ENCODE results near the gene CPA1. TPM values are rescaled to one million over a fixed set of nuclear protein-coding genes. Genes with fewer than 3 reads are reported as not detected.
A peak's percentile ranks its signal among the peaks of the same experiment; 100 is the strongest.

CPA1 gene
- total and polyA plus RNA-seq, 10 of the 15 experiments (the other 5 are each of a cell fraction or from before 2014, with no cell fraction given) = 8.0 TPM; not detected in 9

DNA sequence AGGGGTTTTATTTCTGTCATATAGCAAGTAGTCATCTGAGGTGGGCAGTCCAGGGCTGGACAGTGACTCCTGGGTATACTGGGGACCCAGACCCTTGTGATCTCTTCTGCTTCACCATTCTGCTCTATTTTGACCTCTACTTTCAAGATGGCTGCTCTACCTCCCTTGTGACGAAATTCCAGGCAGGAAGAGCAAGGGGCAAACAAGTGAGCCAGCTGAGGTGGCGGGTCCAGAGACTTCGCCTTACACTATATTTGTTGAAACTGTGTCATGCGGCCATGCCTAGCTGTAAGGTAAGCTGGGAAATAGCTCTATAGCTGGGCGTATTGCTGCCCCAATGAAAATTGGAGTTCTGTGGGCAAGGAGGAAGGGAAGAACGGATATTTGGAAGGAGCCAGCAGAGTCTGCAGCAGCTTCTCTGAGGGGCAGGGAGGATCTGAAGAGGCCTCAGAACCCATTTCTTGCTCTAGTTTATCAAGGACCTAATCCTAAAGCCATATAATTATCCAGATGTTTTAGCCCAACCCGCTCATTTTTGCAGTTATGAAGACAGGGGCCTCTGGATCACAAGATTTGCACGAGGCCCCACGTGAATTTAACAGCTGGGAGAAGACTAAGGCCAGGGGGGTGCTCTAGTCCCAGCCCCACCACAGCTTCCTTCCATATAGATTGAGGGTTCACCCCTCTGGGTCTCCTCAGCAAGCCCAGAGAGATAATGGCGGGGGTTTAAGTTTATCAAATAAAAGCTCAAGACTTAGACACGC is 7.7 kb upstream of the CPA1 start:
- SMC1A ChIA-PET (ENCODE audit: uncharacterized antibody, unreplicated experiment) = no interaction called here
- RAD21 ChIA-PET (ENCODE audit: unreplicated experiment) = interaction anchor here (0.7 kb wide), 1 partner anchor 301 kb away, joined by 3 read pairs; no protein-coding TSS in a partner anchor
- H3K27me3 ChIP-seq (replicated peaks in 1 of 2; ENCODE audit: control insufficient read depth in 2 of 2, insufficient read depth in 2 of 2, low read length in 1 of 2) = no peaks in the 10 kb centered on the region
- no peaks in the 10 kb centered on the region for H3K36me3 ChIP-seq (ENCODE audit: control insufficient read depth in 2 of 2, insufficient read depth in 2 of 2, low read length in 1 of 2)
- H3K4me1 ChIP-seq (ENCODE audit: control insufficient read depth, insufficient read depth, low read length) = no peaks in the 10 kb centered on the region
- no peak overlapping the region for H3K9ac ChIP-seq (ENCODE audit: control insufficient read depth, insufficient read depth, low read length)
- H3K9me3 ChIP-seq (replicated peaks; ENCODE audit: control insufficient read depth, insufficient read depth, low read length) = no peaks in the 10 kb centered on the region; the same call in 2 of the 3 replicates
- DNase-seq (ENCODE audit: low read depth, low spot score) (no peak), ATAC-seq (no peak), FAIRE-seq (peak; percentile 47)
- in situ Hi-C loops (cut with MboI) (no loop called here), intact Hi-C loops (cut with micrococcal nuclease; ENCODE audit: unreplicated experiment) (no loop called here)
- no peaks in the 10 kb centered on the region for H4K20me1 ChIP-seq (ENCODE audit: control insufficient read depth, insufficient read depth)
- POLR2A ChIA-PET = no interaction called here
- BruUV-seq (replicated peaks) = no TSS peak
- no peaks in the 10 kb centered on the region for H3K79me2 ChIP-seq (ENCODE audit: control insufficient read depth, insufficient read depth, low read length)
- no peak overlapping the region for H3K4me3 ChIP-seq
- TF ChIP-seq RAD51 (IDR thresholded peaks at IDR 0.05) = no peak
- no peak for TF ChIP-seq CBX3 (IDR thresholded peaks at IDR 0.05; ENCODE audit: borderline replicate concordance, low read depth)
- TF ChIP-seq, protein P1, sequence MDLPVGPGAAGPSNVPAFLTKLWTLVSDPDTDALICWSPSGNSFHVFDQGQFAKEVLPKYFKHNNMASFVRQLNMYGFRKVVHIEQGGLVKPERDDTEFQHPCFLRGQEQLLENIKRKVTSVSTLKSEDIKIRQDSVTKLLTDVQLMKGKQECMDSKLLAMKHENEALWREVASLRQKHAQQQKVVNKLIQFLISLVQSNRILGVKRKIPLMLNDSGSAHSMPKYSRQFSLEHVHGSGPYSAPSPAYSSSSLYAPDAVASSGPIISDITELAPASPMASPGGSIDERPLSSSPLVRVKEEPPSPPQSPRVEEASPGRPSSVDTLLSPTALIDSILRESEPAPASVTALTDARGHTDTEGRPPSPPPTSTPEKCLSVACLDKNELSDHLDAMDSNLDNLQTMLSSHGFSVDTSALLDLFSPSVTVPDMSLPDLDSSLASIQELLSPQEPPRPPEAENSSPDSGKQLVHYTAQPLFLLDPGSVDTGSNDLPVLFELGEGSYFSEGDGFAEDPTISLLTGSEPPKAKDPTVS (IDR thresholded peaks at IDR 0.05; ENCODE audit: low read depth, low read length) = no peak
- TF ChIP-seq ZBTB4 (CRISPR knock-in tag; IDR thresholded peaks at IDR 0.05) = no peak
- no peak for TF ChIP-seq RBBP5 (conservative IDR thresholded peaks at IDR 0.05)
- TF ChIP-seq POLR2A (IDR thresholded peaks at IDR 0.05; ENCODE audit: low read depth, low read length) = no peak
- TF ChIP-seq, protein P2, sequence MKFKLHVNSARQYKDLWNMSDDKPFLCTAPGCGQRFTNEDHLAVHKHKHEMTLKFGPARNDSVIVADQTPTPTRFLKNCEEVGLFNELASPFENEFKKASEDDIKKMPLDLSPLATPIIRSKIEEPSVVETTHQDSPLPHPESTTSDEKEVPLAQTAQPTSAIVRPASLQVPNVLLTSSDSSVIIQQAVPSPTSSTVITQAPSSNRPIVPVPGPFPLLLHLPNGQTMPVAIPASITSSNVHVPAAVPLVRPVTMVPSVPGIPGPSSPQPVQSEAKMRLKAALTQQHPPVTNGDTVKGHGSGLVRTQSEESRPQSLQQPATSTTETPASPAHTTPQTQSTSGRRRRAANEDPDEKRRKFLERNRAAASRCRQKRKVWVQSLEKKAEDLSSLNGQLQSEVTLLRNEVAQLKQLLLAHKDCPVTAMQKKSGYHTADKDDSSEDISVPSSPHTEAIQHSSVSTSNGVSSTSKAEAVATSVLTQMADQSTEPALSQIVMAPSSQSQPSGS (IDR thresholded peaks at IDR 0.05; ENCODE audit: low read length) = no peak
- no peak overlapping the region for H2AFZ ChIP-seq (ENCODE audit: control insufficient read depth, low read depth, low read length)
- CTCF ChIA-PET = no interaction called here
- H3K27ac ChIP-seq (ENCODE audit: control insufficient read depth, insufficient read depth) = no peak overlapping the region
- WGBS (ENCODE audit: insufficient coverage, insufficient replicate concordance, low lambda C conversion rate, missing lambda C conversion rate) = 64% methylated on average over 11 of the region's 11 CpGs
- no peak overlapping the region for H3K4me2 ChIP-seq (ENCODE audit: control insufficient read depth, insufficient read depth)
